WTC11 (cell line): ENCODE measurements around the gene SPINT2. TPM values are rescaled to one million over a fixed set of nuclear protein-coding genes. Genes with fewer than 3 reads are reported as not detected.

Experiments
- ATAC-seq: fragments of 200-7000 bp; cut with Tn5 transposase; 2 replicates; pipeline ENCODE4 v1.10.0; 2021; ENCODE audit warnings: mild to moderate bottlenecking, moderate library complexity
- CTCF ChIA-PET: fragments of 300-600 bp; sonication (Branson Sonifier 250); formaldehyde crosslinking; loops from one replicate; lab custom pipeline; 2021; ENCODE audit warnings: antibody characterized with exemption; lab: Charles Lee
- POLR2A ChIA-PET: fragments of 350-600 bp; sonication (Branson Sonifier 250); formaldehyde crosslinking; loops from one replicate; lab custom pipeline; 2021; ENCODE audit warnings: antibody characterized with exemption; lab: Charles Lee
- DNase-seq: peaks from one replicate; pipeline ENCODE4 v3.0.0; 2021; ENCODE audit warnings: low spot score
- H3K27ac Mint-ChIP-seq: 2 replicates; pipeline ENCODE4 v1.8.0; 2021; ENCODE audit warnings: mixed read lengths
- H3K27me3 Mint-ChIP-seq: 2 replicates; pipeline ENCODE4 v1.8.0; 2021; ENCODE audit warnings: low read depth, mild to moderate bottlenecking, moderate library complexity, mixed read lengths
- H3K36me3 Mint-ChIP-seq: 2 replicates; pipeline ENCODE4 v1.8.0; 2021; ENCODE audit warnings: mixed read lengths
- H3K4me1 Mint-ChIP-seq: 2 replicates; pipeline ENCODE4 v1.8.0; 2022; ENCODE audit warnings: mixed read lengths
- H3K4me3 Mint-ChIP-seq: 2 replicates; pipeline ENCODE4 v1.8.0; 2021; ENCODE audit warnings: mild to moderate bottlenecking, moderate library complexity, mixed read lengths
- H3K9me3 Mint-ChIP-seq: 2 replicates; pipeline ENCODE4 v1.8.0; 2021; ENCODE audit warnings: mixed read lengths
- AFF4 ChIP-seq: sonication (generic); formaldehyde crosslinking; IDR thresholded peaks from 2 replicates; pipeline ENCODE4 v1.8.1; 2023; ENCODE audit warnings: mild to moderate bottlenecking, missing genetic modification reagents, borderline replicate concordance
- ATF2 ChIP-seq: sonication (generic); formaldehyde crosslinking; IDR thresholded peaks from 2 replicates; pipeline ENCODE4 v1.8.1; 2022; ENCODE audit warnings: low read depth, missing genetic modification reagents, borderline replicate concordance
- CBFB ChIP-seq: sonication (generic); formaldehyde crosslinking; IDR thresholded peaks from 2 replicates; pipeline ENCODE4 v1.8.1; 2022; ENCODE audit warnings: mild to moderate bottlenecking, low read depth, missing genetic modification reagents
- CREB1 ChIP-seq: sonication (generic); formaldehyde crosslinking; IDR thresholded peaks from 2 replicates; pipeline ENCODE4 v1.8.0; 2023; ENCODE audit warnings: mild to moderate bottlenecking, missing genetic modification reagents
- E2F1 ChIP-seq: sonication (generic); formaldehyde crosslinking; IDR thresholded peaks from 2 replicates; pipeline ENCODE4 v1.8.0; 2022; ENCODE audit warnings: mild to moderate bottlenecking, missing genetic modification reagents
- FOXP4 ChIP-seq: sonication (generic); formaldehyde crosslinking; IDR thresholded peaks from 2 replicates; pipeline ENCODE4 v1.8.0; 2022; ENCODE audit warnings: mild to moderate bottlenecking, missing genetic modification reagents
- IRF2 ChIP-seq: sonication (generic); formaldehyde crosslinking; IDR thresholded peaks from 2 replicates; pipeline ENCODE4 v1.8.0; 2022; ENCODE audit warnings: low read depth, missing genetic modification reagents, borderline replicate concordance
- KAT7 ChIP-seq: sonication (generic); formaldehyde crosslinking; IDR thresholded peaks from 2 replicates; pipeline ENCODE4 v1.8.1; 2023; ENCODE audit warnings: missing genetic modification reagents, mild to moderate bottlenecking, borderline replicate concordance
- NFATC4 ChIP-seq: fragments of 250-450 bp; sonication (Bioruptor Pico); IDR thresholded peaks from 2 replicates; pipeline ENCODE4 v1.9.0; 2021; ENCODE audit warnings: mild to moderate bottlenecking
- NFE2L1 ChIP-seq: sonication (generic); formaldehyde crosslinking; IDR thresholded peaks from 2 replicates; pipeline ENCODE4 v1.8.1; 2023; ENCODE audit warnings: missing genetic modification reagents
- PRRX2 ChIP-seq: fragments of 250-450 bp; sonication (Bioruptor Pico); IDR thresholded peaks from 2 replicates; pipeline ENCODE4 v1.8.0; 2021; ENCODE audit warnings: mild to moderate bottlenecking
- TP53 ChIP-seq: sonication (generic); formaldehyde crosslinking; IDR thresholded peaks from 2 replicates; pipeline ENCODE4 v1.8.1; 2023; ENCODE audit warnings: mild to moderate bottlenecking, missing genetic modification reagents
- total RNA-seq: library from RNA; stranded (reverse); gene quantifications from 3 replicates; pipeline ENCODE4 v1.2.3, GENCODE V29; 2021
- TF ChIP-seq, protein P1 (sequence below): fragments of 250-450 bp; sonication (Bioruptor Pico); IDR thresholded peaks from 2 replicates; pipeline ENCODE4 v1.9.0; 2021; ENCODE audit warnings: mild to moderate bottlenecking
- TF ChIP-seq, protein P2 (sequence below): sonication (generic); formaldehyde crosslinking; IDR thresholded peaks from 2 replicates; pipeline ENCODE4 v1.8.0; 2022; ENCODE audit warnings: mild to moderate bottlenecking, missing genetic modification reagents
- TF ChIP-seq, protein P3 (sequence below): sonication (generic); formaldehyde crosslinking; IDR thresholded peaks from 2 replicates; pipeline ENCODE4 v1.8.0; 2023; ENCODE audit warnings: missing genetic modification reagents
- TF ChIP-seq, protein P4 (sequence below): sonication (generic); formaldehyde crosslinking; IDR thresholded peaks from 2 replicates; pipeline ENCODE4 v1.8.1; 2023; ENCODE audit warnings: mild to moderate bottlenecking, missing genetic modification reagents, moderate library complexity

SPINT2 gene
- total RNA-seq, 1 experiment from 2014 or later, result 335 TPM

DNA sequence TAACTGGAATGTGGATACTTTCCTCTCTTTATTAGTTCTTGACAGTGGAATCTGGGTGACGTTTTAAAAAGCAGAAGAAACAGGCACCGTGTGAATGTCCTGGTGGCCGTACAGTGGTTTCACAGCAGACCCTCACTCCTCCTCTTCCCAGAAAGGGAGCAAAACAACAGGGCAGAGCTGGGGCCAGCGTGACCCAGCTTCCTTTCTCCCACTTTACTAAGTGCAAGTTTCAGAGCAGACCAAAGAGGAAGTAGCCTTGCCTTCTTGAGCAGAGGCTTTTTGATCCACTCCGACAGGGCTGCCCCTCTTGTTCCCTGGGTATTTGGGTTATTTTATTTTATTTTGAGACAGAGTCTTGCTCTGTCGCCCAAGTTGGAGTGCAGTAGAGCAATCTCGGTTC, 20.0 kb downstream of the SPINT2 start:
- no peak overlapping the region for H3K27ac Mint-ChIP-seq

DNA sequence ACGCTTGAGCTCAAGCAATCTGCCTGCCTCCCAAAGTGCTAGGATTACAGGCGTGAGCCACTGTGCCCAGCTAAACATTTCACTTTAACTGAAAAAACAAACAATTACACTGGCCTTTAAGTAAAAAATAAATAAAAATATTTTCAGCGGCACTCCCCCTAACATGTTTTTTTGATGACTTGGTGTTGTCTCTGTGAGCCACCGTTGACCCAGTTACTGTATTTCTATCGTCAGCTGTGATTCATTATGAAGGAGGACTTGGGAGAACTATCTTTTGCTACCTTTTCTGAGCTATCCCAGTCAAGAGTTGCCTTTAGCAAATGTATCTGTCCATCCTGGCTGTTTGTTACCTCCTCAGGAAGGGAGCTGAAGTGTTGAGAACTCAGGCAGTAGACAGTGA, 21.2 kb downstream of the SPINT2 start:
- CTCF ChIA-PET, result interaction anchor here (1.2 to 2.0 kb wide), 3 partner anchors 21 to 52 kb away, joined by 3 to 6 read pairs (median 4); partner anchors contain the start of gene SPINT2
- H3K36me3 Mint-ChIP-seq, result peaks cover 38% of the 10 kb centered on the region
- no peak for TF ChIP-seq FOXP4 (CRISPR knock-in tag)
- no peak for TF ChIP-seq NFATC4
- TF ChIP-seq TP53 (CRISPR knock-in tag), result no peak
- TF ChIP-seq, protein P1, sequence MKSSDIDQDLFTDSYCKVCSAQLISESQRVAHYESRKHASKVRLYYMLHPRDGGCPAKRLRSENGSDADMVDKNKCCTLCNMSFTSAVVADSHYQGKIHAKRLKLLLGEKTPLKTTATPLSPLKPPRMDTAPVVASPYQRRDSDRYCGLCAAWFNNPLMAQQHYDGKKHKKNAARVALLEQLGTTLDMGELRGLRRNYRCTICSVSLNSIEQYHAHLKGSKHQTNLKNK, result no peak
- TF ChIP-seq PRRX2 (CRISPR knock-in tag), result no peak
- TF ChIP-seq, protein P2, sequence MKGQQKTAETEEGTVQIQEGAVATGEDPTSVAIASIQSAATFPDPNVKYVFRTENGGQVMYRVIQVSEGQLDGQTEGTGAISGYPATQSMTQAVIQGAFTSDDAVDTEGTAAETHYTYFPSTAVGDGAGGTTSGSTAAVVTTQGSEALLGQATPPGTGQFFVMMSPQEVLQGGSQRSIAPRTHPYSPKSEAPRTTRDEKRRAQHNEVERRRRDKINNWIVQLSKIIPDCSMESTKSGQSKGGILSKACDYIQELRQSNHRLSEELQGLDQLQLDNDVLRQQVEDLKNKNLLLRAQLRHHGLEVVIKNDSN, result no peak
- TF ChIP-seq NFE2L1 (CRISPR knock-in tag), result no peak
- TF ChIP-seq, all 79 proteins: peak for 0
- Mint-ChIP-seq H3K9me3 (no peaks in the 10 kb centered on the region), H3K4me1 (0 out of 2 replicates have a peak, but pooled peaks cover 4% of the 10 kb centered on the region), H3K27me3 (no peaks in the 10 kb centered on the region), H3K4me3 (no peak overlapping the region), H3K27ac (peak overlapping the region; percentile 71; the same call in 1 of the 2 replicates)
- ATAC-seq, result no peak
- POLR2A ChIA-PET, result no interaction called here
- DNase-seq, result no peak

More for the DNA sequence above, 20.0 kb downstream of the SPINT2 start:
- Mint-ChIP-seq H3K4me1 (0 out of 2 replicates have a peak, but pooled peaks cover 4% of the 10 kb centered on the region), H3K4me3 (no peak overlapping the region), H3K36me3 (peaks cover 39% of the 10 kb centered on the region), H3K27me3 (no peaks in the 10 kb centered on the region), H3K9me3 (no peaks in the 10 kb centered on the region)
- DNase-seq, result no peak
- no peak for TF ChIP-seq FOXP4 (CRISPR knock-in tag)
- TF ChIP-seq, protein P3, sequence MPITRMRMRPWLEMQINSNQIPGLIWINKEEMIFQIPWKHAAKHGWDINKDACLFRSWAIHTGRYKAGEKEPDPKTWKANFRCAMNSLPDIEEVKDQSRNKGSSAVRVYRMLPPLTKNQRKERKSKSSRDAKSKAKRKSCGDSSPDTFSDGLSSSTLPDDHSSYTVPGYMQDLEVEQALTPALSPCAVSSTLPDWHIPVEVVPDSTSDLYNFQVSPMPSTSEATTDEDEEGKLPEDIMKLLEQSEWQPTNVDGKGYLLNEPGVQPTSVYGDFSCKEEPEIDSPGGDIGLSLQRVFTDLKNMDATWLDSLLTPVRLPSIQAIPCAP (CRISPR knock-in tag), result no peak
- ATAC-seq, result no peak
- POLR2A ChIA-PET, result no interaction called here
- CTCF ChIA-PET, result interaction anchor here (1.2 to 2.0 kb wide), 3 partner anchors 14 to 51 kb away, joined by 4 to 6 read pairs (median 5); no protein-coding TSS in a partner anchor

- ATAC-seq (no peak), DNase-seq (no peak)
- no peak overlapping the region for H3K27ac Mint-ChIP-seq
- CTCF ChIA-PET, result no interaction called here
- no peak overlapping the region for H3K4me3 Mint-ChIP-seq
- peaks cover 56% of the 10 kb centered on the region for H3K36me3 Mint-ChIP-seq
- no peaks in the 10 kb centered on the region for H3K4me1 Mint-ChIP-seq
- no peaks in the 10 kb centered on the region for H3K9me3 Mint-ChIP-seq
- H3K27me3 Mint-ChIP-seq, result no peaks in the 10 kb centered on the region
- POLR2A ChIA-PET, result no interaction called here
- no peak for TF ChIP-seq E2F1 (CRISPR knock-in tag)
- no peak for TF ChIP-seq KAT7
- TF ChIP-seq CREB1 (CRISPR knock-in tag), result no peak
- no peak for TF ChIP-seq ATF2 (CRISPR knock-in tag)
- TF ChIP-seq, protein P4, sequence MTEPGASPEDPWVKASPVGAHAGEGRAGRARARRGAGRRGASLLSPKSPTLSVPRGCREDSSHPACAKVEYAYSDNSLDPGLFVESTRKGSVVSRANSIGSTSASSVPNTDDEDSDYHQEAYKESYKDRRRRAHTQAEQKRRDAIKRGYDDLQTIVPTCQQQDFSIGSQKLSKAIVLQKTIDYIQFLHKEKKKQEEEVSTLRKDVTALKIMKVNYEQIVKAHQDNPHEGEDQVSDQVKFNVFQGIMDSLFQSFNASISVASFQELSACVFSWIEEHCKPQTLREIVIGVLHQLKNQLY (CRISPR knock-in tag), result no peak
- no peak for TF ChIP-seq IRF2
- TF ChIP-seq CBFB (CRISPR knock-in tag), result no peak
- no peak for TF ChIP-seq AFF4 (CRISPR knock-in tag)
These were observed 23.2 kb downstream of the SPINT2 start for GRCh38 chr19:38287604-38288003.
